ENCODE results near the gene AHCTF1.

- TF ChIP-seq CTCF (IDR thresholded peaks at IDR 0.05; ENCODE audit: insufficient read depth, low read depth, low read length) (no peak), EZH2 (IDR thresholded peaks at IDR 0.05; ENCODE audit: insufficient read depth, low read length) (no peak)
Observed at GRCh38 chr1:246949956-246950355, 18.2 kb upstream of the AHCTF1 start.
